GM23338 (cell line): ENCODE data around the gene EXOC3L4. TPM values are rescaled to one million over a fixed set of nuclear protein-coding genes. Genes with fewer than 3 reads are reported as not detected.

Experiments used
- EZH2 ChIP-seq: fragments of 200-600 bp; sonication (generic); IDR thresholded peaks from one replicate; pipeline ENCODE4 v1.8.0; 2017; ENCODE audit warnings: antibody characterized with exemption, mild to moderate bottlenecking, low read depth; ENCODE audit not compliant: unreplicated experiment
- JUNB ChIP-seq: IDR thresholded peaks from one replicate; pipeline ENCODE4 v1.6.1; 2016; ENCODE audit warnings: antibody characterized with exemption; ENCODE audit not compliant: unreplicated experiment
- POLR2AphosphoS5 ChIP-seq: IDR thresholded peaks from 2 replicates; pipeline ENCODE4 v1.6.1; 2016; ENCODE audit warnings: antibody characterized with exemption, low read depth
- REST ChIP-seq: IDR thresholded peaks from one replicate; pipeline ENCODE4 v1.6.1; 2018; ENCODE audit warnings: antibody characterized with exemption; ENCODE audit not compliant: unreplicated experiment
- STAT1 ChIP-seq: IDR thresholded peaks from one replicate; pipeline ENCODE4 v1.6.1; 2016; ENCODE audit warnings: antibody characterized with exemption; ENCODE audit not compliant: unreplicated experiment
- ZNF114 ChIP-seq: fragments of 250-450 bp; sonication (Bioruptor Pico); IDR thresholded peaks from 2 replicates; pipeline ENCODE4 v1.5.0; 2020; ENCODE audit warnings: mild to moderate bottlenecking, moderate library complexity
- ZNF331 ChIP-seq: fragments of 250-450 bp; sonication (Bioruptor Pico); IDR thresholded peaks from 2 replicates; pipeline ENCODE4 v1.5.0; 2020; ENCODE audit warnings: low read depth, mild to moderate bottlenecking, moderate library complexity
- ZNF462 ChIP-seq: fragments of 250-450 bp; sonication (Bioruptor Pico); IDR thresholded peaks from 2 replicates; pipeline ENCODE4 v1.5.0; 2020; ENCODE audit warnings: mild to moderate bottlenecking, moderate library complexity
- polyA plus RNA-seq: library from polyadenylated mRNA; unstranded; fragments of >200 nt; fragmentation: Nextera tagmentation; extraction: Ambion mirVana; gene quantifications from 2 replicates; pipeline ENCODE4 v1.2.1, GENCODE V29; 2016
- total RNA-seq: library from RNA; depleted of rRNA; stranded (reverse); fragments of >200 nt; shearing (Covaris generic); gene quantifications from 2 replicates; pipeline ENCODE4 v1.2.3, GENCODE V29; 2014

Gene EXOC3L4
- total and polyA plus RNA-seq, 2 experiments from 2014 or later: not detected

- TF ChIP-seq ZNF462 (CRISPR knock-in tag): no peak
- no peak for TF ChIP-seq POLR2AphosphoS5
- TF ChIP-seq ZNF114 (CRISPR knock-in tag): no peak
- TF ChIP-seq ZNF331 (CRISPR knock-in tag): no peak
- no peak for TF ChIP-seq EZH2
- no peak for TF ChIP-seq STAT1
- TF ChIP-seq REST: no peak
- TF ChIP-seq JUNB: no peak
Observed at GRCh38 chr14:103070971-103071542, 23.5 kb upstream of the EXOC3L4 start (continued).
